Measurements from ENCODE around the gene MKLN1.
A peak's percentile ranks its signal among the peaks of the same experiment; 100 is the strongest.
"Not testable (repeated sequence)": the region's sequence is repeated elsewhere in the genome, so short reads cannot be mapped to it uniquely, and the experiment has no call there.

The MKLN1 gene

GRCh38 chr7:131320603-131321002, 7.1 kb upstream of the MKLN1 start:
- DNase-seq: no peak

- DNase-seq: no peak
These were observed 6.0 kb upstream of the MKLN1 start for GRCh38 chr7:131321656-131322055.

- DNase-seq: no peak
These were observed 5.6 kb upstream of the MKLN1 start for GRCh38 chr7:131322061-131322460.

GRCh38 chr7:131322861-131323260, 4.8 kb upstream of the MKLN1 start:
- DNase-seq: no peak

GRCh38 chr7:131325179-131325840, 2.4 kb upstream of the MKLN1 start:
- peak; percentile 19 for DNase-seq

GRCh38 chr7:131326576-131326975, 1.1 kb upstream of the MKLN1 start:
- no peak for DNase-seq

GRCh38 chr7:131327049-131327625, 539 bp upstream of the MKLN1 start:
- peak; percentile 73 for DNase-seq

- peak; percentile 63 for DNase-seq
These were observed 900 bp downstream of the MKLN1 start for GRCh38 chr7:131328377-131329175.

- peak; percentile 20 for DNase-seq
These were observed 1.5 kb downstream of the MKLN1 start for GRCh38 chr7:131329176-131329570.

GRCh38 chr7:131330299-131330698, 2.6 kb downstream of the MKLN1 start:
- peak; percentile 53 for DNase-seq

GRCh38 chr7:131331806-131332205, 4.1 kb downstream of the MKLN1 start:
- no peak for DNase-seq

GRCh38 chr7:131332729-131333128, 5.1 kb downstream of the MKLN1 start:
- not testable (repeated sequence) for DNase-seq

GRCh38 chr7:131335639-131336381, 8.1 kb downstream of the MKLN1 start:
- DNase-seq: no peak

- peak; percentile 39 for DNase-seq
These were observed 9.3 kb downstream of the MKLN1 start for GRCh38 chr7:131336956-131337355.

- DNase-seq: no peak
These were observed 10.5 kb downstream of the MKLN1 start for GRCh38 chr7:131338173-131338572.

GRCh38 chr7:131338691-131339390, 11.2 kb downstream of the MKLN1 start:
- no peak for DNase-seq

GRCh38 chr7:131341690-131342089, 14.0 kb downstream of the MKLN1 start:
- DNase-seq: peak; percentile 20

GRCh38 chr7:131342864-131343442, 15.3 kb downstream of the MKLN1 start:
- DNase-seq: no peak

- DNase-seq: peak; percentile 68
These were observed 19.4 kb downstream of the MKLN1 start for GRCh38 chr7:131346885-131347592.

- DNase-seq: peak; percentile 84
These were observed 24.4 kb downstream of the MKLN1 start for GRCh38 chr7:131352032-131352431.

- DNase-seq: no peak
These were observed 26.7 kb downstream of the MKLN1 start for GRCh38 chr7:131354390-131354789.

Measured in NCI-H69 (cell line).